HCT116 (cell line): ENCODE measurements around the gene CCDC158. TPM values are rescaled to one million over a fixed set of nuclear protein-coding genes. Genes with fewer than 3 reads are reported as not detected.
A peak's percentile ranks its signal among the peaks of the same experiment; 100 is the strongest.

Source experiments
- ATAC-seq: fragments of 200-7000 bp; cut with Tn5 transposase; 2 replicates; pipeline ENCODE4 v1.9.1; 2020; ENCODE audit warnings: mild to moderate bottlenecking, moderate library complexity
- BruUV-seq: library from RNA; stranded (reverse); fragments of 400-500 nt; replicated peaks from 2 replicates; lab custom pipeline; 2021; lab: Mats Ljungman, UMichigan
- CTCF ChIA-PET: fragments of 300-600 bp; sonication (Branson Sonifier 250); formaldehyde crosslinking; loops from one replicate; lab custom pipeline; 2021; ENCODE audit warnings: antibody characterized with exemption; lab: Charles Lee
- POLR2A ChIA-PET: fragments of 300-600, 350-600 bp; sonication (Branson Sonifier 250); formaldehyde crosslinking; loops from one replicate; lab custom pipeline; 2021; ENCODE audit warnings: antibody characterized with exemption; lab: Charles Lee
- RAD21 ChIA-PET, 2 experiments: fragments of 300-600 bp; sonication (Branson Sonifier 250); formaldehyde crosslinking; loops; one replicate each; lab custom pipeline; 2023; ENCODE audit warnings: low total read pairs in 2 of 2; ENCODE audit not compliant: uncharacterized antibody in 2 of 2, unreplicated experiment in 2 of 2, low non-redundant PET in 1 of 2; lab: Charles Lee
- DNase-seq: peaks from one replicate; pipeline ENCODE4 v3.0.0-alpha.2; 2010; ENCODE audit warnings: low read depth, low spot score
- H2AFZ ChIP-seq: fragments of 200-600 bp; shearing (Covaris generic), sonication (generic); 2 replicates; pipeline ENCODE4 v1.6.1; 2017; ENCODE audit warnings: low read depth, mixed run types, mixed read lengths, antibody characterized with exemption, low read length; ENCODE audit not compliant: poor library complexity, severe bottlenecking
- H3K27ac ChIP-seq: 2 replicates; pipeline ENCODE4 v1.5.1; 2012; ENCODE audit warnings: low read depth, low read length
- H3K27me3 ChIP-seq: fragments of 200-600 bp; sonication (generic); 2 replicates; pipeline ENCODE4 v1.6.1; 2016; ENCODE audit warnings: mixed run types, low read length, mixed read lengths; ENCODE audit not compliant: insufficient read depth
- H3K36me3 ChIP-seq, 2 experiments: fragments of 200-500 bp in 1 of 2; fragments of 200-600 bp in 1 of 2; sonication (Bioruptor generic) in 1 of 2; sonication (generic) in 1 of 2; 2 replicates each; pipeline versions ENCODE4 v1.5.1 to v1.6.1; 2014 to 2016; ENCODE audit warnings: low read length in 2 of 2, inconsistent platforms in 1 of 2, mixed read lengths in 1 of 2, mixed run types in 1 of 2; ENCODE audit not compliant: insufficient read depth in 2 of 2, control insufficient read depth in 1 of 2
- H3K4me1 ChIP-seq, 2 experiments: fragments of 200-600 bp in 1 of 2; sonication (generic) in 1 of 2; 2 replicates each; pipeline versions ENCODE4 v1.5.1 to v1.6.1; 2012 to 2017; ENCODE audit warnings: low read length in 2 of 2, inconsistent platforms in 1 of 2, mild to moderate bottlenecking in 1 of 2, mixed read lengths in 1 of 2, mixed run types in 1 of 2, moderate library complexity in 1 of 2; ENCODE audit not compliant: insufficient read depth in 2 of 2, control insufficient read depth in 1 of 2
- H3K4me2 ChIP-seq: fragments of 200-600 bp; sonication (generic); 2 replicates; pipeline ENCODE4 v1.6.1; 2017; ENCODE audit warnings: mixed run types, low read length, mixed read lengths
- H3K4me3 ChIP-seq, 2 experiments: fragments of 200-600 bp in 1 of 2; sonication (generic) in 1 of 2; replicated peaks in 1 of 2; 2 replicates each; pipeline ENCODE4 v1.5.1; 2011 to 2016; ENCODE audit warnings: low read length in 2 of 2, control low read depth in 1 of 2, low read depth in 1 of 2, mild to moderate bottlenecking in 1 of 2, mixed read lengths in 1 of 2, mixed run types in 1 of 2
- H3K79me2 ChIP-seq: fragments of 200-600 bp; sonication (generic); 2 replicates; pipeline ENCODE4 v1.6.1; 2017; ENCODE audit warnings: mild to moderate bottlenecking, mixed run types, low read length, moderate library complexity, mixed read lengths; ENCODE audit not compliant: insufficient read depth
- H3K9ac ChIP-seq: fragments of 200-600 bp; sonication (generic); 2 replicates; pipeline ENCODE4 v1.6.1; 2016; ENCODE audit warnings: low read length, mixed read lengths
- H3K9me2 ChIP-seq: fragments of 200-600 bp; sonication (generic), shearing (Covaris generic); 2 replicates; pipeline ENCODE4 v1.6.1; 2017; ENCODE audit warnings: mixed run types, mild to moderate bottlenecking, moderate library complexity; ENCODE audit not compliant: insufficient read depth
- H3K9me3 ChIP-seq, 2 experiments: fragments of 200-500 bp in 1 of 2; fragments of 200-600 bp in 1 of 2; sonication (Bioruptor generic) in 1 of 2; sonication (generic) in 1 of 2; 2 replicates each; pipeline ENCODE4 v1.6.1; 2014 to 2017; ENCODE audit warnings: low read length in 2 of 2, mixed read lengths in 2 of 2, inconsistent platforms in 1 of 2, low read depth in 1 of 2, mild to moderate bottlenecking in 1 of 2, mixed run types in 1 of 2, moderate library complexity in 1 of 2; ENCODE audit not compliant: control insufficient read depth in 1 of 2, insufficient read depth in 1 of 2
- H4K20me1 ChIP-seq: fragments of 200-600 bp; sonication (generic), shearing (Covaris generic); 2 replicates; pipeline ENCODE4 v1.6.1; 2017; ENCODE audit warnings: mixed run types, mild to moderate bottlenecking, moderate library complexity; ENCODE audit not compliant: insufficient read depth
- ATF3 ChIP-seq: IDR thresholded peaks from 2 replicates; pipeline ENCODE4 v1.6.1; 2012
- CBX3 ChIP-seq: IDR thresholded peaks from 2 replicates; pipeline ENCODE4 v1.6.1; 2012; ENCODE audit warnings: low read depth
- CEBPB ChIP-seq: IDR thresholded peaks from 2 replicates; pipeline ENCODE4 v1.6.1; 2012; ENCODE audit warnings: low read depth
- CTCF ChIP-seq, 3 experiments: fragments of 200-600 bp in 1 of 3; sonication (generic) in 1 of 3; IDR thresholded peaks in 2 of 3; conservative IDR thresholded peaks in 1 of 3; 2 replicates each; pipeline ENCODE4 v1.5.1; 2012 to 2017; ENCODE audit warnings: low read depth in 2 of 3, low read length in 2 of 3, antibody characterized with exemption in 1 of 3, borderline replicate concordance in 1 of 3, control low read depth in 1 of 3, mild to moderate bottlenecking in 1 of 3, mixed read lengths in 1 of 3, mixed run types in 1 of 3, moderate library complexity in 1 of 3; ENCODE audit not compliant: insufficient read depth in 1 of 3
- ELF1 ChIP-seq: IDR thresholded peaks from 2 replicates; pipeline ENCODE4 v1.6.1; 2012; ENCODE audit warnings: low read depth, borderline replicate concordance
- EZH2 ChIP-seq: fragments of 200-600 bp; sonication (generic); IDR thresholded peaks from 2 replicates; pipeline ENCODE4 v1.6.1; 2017; ENCODE audit warnings: antibody characterized with exemption, mixed run types
- EZH2phosphoT487 ChIP-seq: fragments of 200-600 bp; IDR thresholded peaks from 2 replicates; pipeline ENCODE4 v1.6.1; 2018; ENCODE audit warnings: antibody characterized with exemption, borderline replicate concordance
- MAX ChIP-seq: IDR thresholded peaks from 2 replicates; pipeline ENCODE4 v1.6.1; 2012
- POLR2AphosphoS5 ChIP-seq: IDR thresholded peaks from 2 replicates; pipeline ENCODE4 v1.6.1; 2011; ENCODE audit warnings: mild to moderate bottlenecking, low read depth, low read length, moderate library complexity
- RAD21 ChIP-seq: IDR thresholded peaks from 2 replicates; pipeline ENCODE4 v1.6.1; 2012; ENCODE audit warnings: low read depth, mild to moderate bottlenecking
- REST ChIP-seq: IDR thresholded peaks from 2 replicates; pipeline ENCODE4 v1.6.1; 2012; ENCODE audit warnings: low read depth
- SIN3A ChIP-seq: IDR thresholded peaks from 2 replicates; pipeline ENCODE4 v1.6.1; 2012; ENCODE audit warnings: low read depth
- SP1 ChIP-seq: IDR thresholded peaks from 2 replicates; pipeline ENCODE4 v1.6.1; 2012; ENCODE audit warnings: low read depth
- SRF ChIP-seq: IDR thresholded peaks from 2 replicates; pipeline ENCODE4 v1.6.1; 2012; ENCODE audit warnings: low read depth
- TCF7L2 ChIP-seq: IDR thresholded peaks from 2 replicates; pipeline ENCODE4 v1.7.0; 2011; ENCODE audit warnings: borderline replicate concordance, inconsistent platforms; ENCODE audit not compliant: insufficient read depth, insufficient read length; ENCODE audit errors: extremely low read depth
- YY1 ChIP-seq: IDR thresholded peaks from 2 replicates; pipeline ENCODE4 v1.6.1; 2011; ENCODE audit warnings: low read length, low read depth, moderate library complexity, mild to moderate bottlenecking; ENCODE audit not compliant: insufficient replicate concordance; ENCODE audit errors: extremely low read depth
- ZBTB33 ChIP-seq: IDR thresholded peaks from 2 replicates; pipeline ENCODE4 v1.6.1; 2011; ENCODE audit warnings: mild to moderate bottlenecking, low read length, moderate library complexity; ENCODE audit not compliant: insufficient replicate concordance; ENCODE audit errors: extremely low read depth
- ZFX ChIP-seq: fragments of 450-650 bp; IDR thresholded peaks from 2 replicates; pipeline ENCODE4 v1.6.1; 2017
- ZNF274 ChIP-seq: fragments of 200-500 bp; sonication (Bioruptor generic); IDR thresholded peaks from 2 replicates; pipeline ENCODE4 v1.6.1; 2014; ENCODE audit warnings: mild to moderate bottlenecking, low read depth, low read length, inconsistent platforms
- intact Hi-C: fragments of 100-400 bp; cut with micrococcal nuclease; formaldehyde crosslinking; loops from 2 replicates; pipeline ENCODE4 v1.10.0; 2022
- total RNA-seq: library from RNA; stranded (reverse); gene quantifications from one replicate; pipeline ENCODE4 v1.2.1, GENCODE V29; 2021; ENCODE audit not compliant: unreplicated experiment

The CCDC158 gene
- total RNA-seq, 1 experiment from 2014 or later = not detected

- Histone ChIP-seq H3K4me2 (peak overlapping the region; percentile 65), H3K27ac (peak overlapping the region; percentile 78; the same call in 1 of the 2 replicates), H3K4me1 (peaks cover 25 to 39% of the 10 kb centered on the region in 2 experiments), H3K36me3 (no peaks in the 10 kb centered on the region), H3K4me3 (0 out of 4 replicates have a peak overlapping the region, but pooled peaks of 1 of the 2 experiments have one; percentile 33), H3K9me2 (no peaks in the 10 kb centered on the region), H3K27me3 (no peaks in the 10 kb centered on the region), H4K20me1 (no peaks in the 10 kb centered on the region), H3K79me2 (no peaks in the 10 kb centered on the region), H3K9me3 (no peaks in the 10 kb centered on the region), H2AFZ (peak overlapping the region; percentile 79), H3K9ac (peak overlapping the region; percentile 56)
- intact Hi-C loops = no loop called here
- no TSS peak for BruUV-seq
- DNase-seq = no peak
- TF ChIP-seq ZBTB33 = no peak
- TF ChIP-seq CBX3 = no peak
- TF ChIP-seq POLR2AphosphoS5 = no peak
- TF ChIP-seq YY1 = no peak
- no peak for TF ChIP-seq ZNF274
- no peak for TF ChIP-seq ZFX
- TF ChIP-seq REST = no peak
- no peak for TF ChIP-seq SP1
- TF ChIP-seq CEBPB = no peak
- TF ChIP-seq TCF7L2 = no peak
- TF ChIP-seq EZH2phosphoT487 = no peak
- no peak for TF ChIP-seq RAD21
- TF ChIP-seq CTCF (IDR thresholded peaks at IDR 0.05 in 2 of 3, conservative IDR thresholded peaks at IDR 0.05 in 1 of 3; ENCODE audit: borderline replicate concordance in 1 of 3, insufficient read depth in 1 of 3, low read depth in 2 of 3, low read length in 2 of 3) = no peak
- no peak for TF ChIP-seq SRF
- no peak for TF ChIP-seq ELF1
- TF ChIP-seq EZH2 = no peak
- TF ChIP-seq MAX = no peak
- TF ChIP-seq SIN3A = no peak
- no peak for TF ChIP-seq ATF3
- CTCF ChIA-PET = no interaction called here
- ATAC-seq = no peak
- POLR2A ChIA-PET = interaction anchor here (1.1 to 1.5 kb wide), 2 partner anchors 11 to 27 kb away, joined by 4 to 5 read pairs; no protein-coding TSS in a partner anchor
- RAD21 ChIA-PET = no interaction called here
Measured at GRCh38 chr4:76458297-76458696, 37.4 kb upstream of the CCDC158 start.
